Activated T-cell treated with anti-CD3 and anti-CD28 coated beads, Interleukin-2, amount 50 U/mL, for 24 hours (primary cell): ENCODE measurements around the gene MDH1B.
A peak's percentile ranks its signal among the peaks of the same experiment; 100 is the strongest.

ENCODE experiments used
- DNase-seq: peaks from one replicate; pipeline ENCODE4 v3.0.0-alpha.2; 2020
- H3K27ac Mint-ChIP-seq: 2 replicates; pipeline ENCODE4 v1.8.0; 2020; ENCODE audit warnings: mild to moderate bottlenecking, mixed read lengths
- H3K27me3 Mint-ChIP-seq: 2 replicates; pipeline ENCODE4 v1.8.0; 2020; ENCODE audit warnings: mixed read lengths
- H3K36me3 Mint-ChIP-seq: 2 replicates; pipeline ENCODE4 v1.8.0; 2020; ENCODE audit warnings: low read depth, mixed read lengths
- H3K4me1 Mint-ChIP-seq: 2 replicates; pipeline ENCODE4 v1.8.0; 2020; ENCODE audit warnings: low read depth, mixed read lengths
- H3K4me3 Mint-ChIP-seq: 2 replicates; pipeline ENCODE4 v1.8.0; 2020; ENCODE audit warnings: mild to moderate bottlenecking, moderate library complexity, mixed read lengths
- H3K9me3 Mint-ChIP-seq: 2 replicates; pipeline ENCODE4 v1.8.0; 2020; ENCODE audit warnings: mixed read lengths

Gene MDH1B

DNA sequence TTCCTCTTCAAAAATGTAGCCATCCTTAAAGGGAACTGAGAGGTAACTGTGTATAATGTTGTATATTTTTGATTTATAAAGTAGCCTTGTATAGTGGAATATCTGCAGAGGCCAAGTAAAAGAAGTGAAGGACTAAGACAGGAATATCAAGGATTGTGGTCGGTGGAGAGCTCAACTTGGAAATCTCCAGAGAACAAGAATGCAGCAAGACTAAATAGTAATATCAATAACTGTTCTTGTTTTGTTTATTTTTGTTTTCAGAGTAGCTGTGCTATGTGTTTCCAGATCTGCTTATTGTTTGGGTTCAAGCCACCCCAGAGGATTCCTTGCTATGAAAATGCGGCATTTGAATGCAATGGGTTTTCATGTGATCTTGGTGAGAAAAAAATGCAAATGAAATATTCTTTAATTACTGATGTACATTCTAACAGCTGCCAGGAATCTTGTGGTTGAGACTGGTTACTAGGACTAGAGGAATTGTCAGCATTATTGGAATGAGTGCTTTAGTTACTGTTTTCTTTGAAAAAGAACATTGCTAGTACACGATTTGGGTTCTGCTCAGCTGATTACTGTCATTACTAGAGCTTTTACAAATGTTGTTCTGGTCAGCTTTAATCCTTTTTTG lies 25.3 kb upstream of the MDH1B start:
- no peaks in the 10 kb centered on the region for H3K9me3 Mint-ChIP-seq
- H3K36me3 Mint-ChIP-seq: peaks cover 91% of the 10 kb centered on the region
- H3K4me1 Mint-ChIP-seq: no peaks in the 10 kb centered on the region
- DNase-seq: no peak
- H3K27ac Mint-ChIP-seq: no peak overlapping the region
- H3K27me3 Mint-ChIP-seq: no peaks in the 10 kb centered on the region
- H3K4me3 Mint-ChIP-seq: no peak overlapping the region

GRCh38 chr2:206784559-206785353 lies 19.6 kb upstream of the MDH1B start:
- peaks cover 5% of the 10 kb centered on the region for H3K9me3 Mint-ChIP-seq
- peaks cover 29% of the 10 kb centered on the region for H3K4me1 Mint-ChIP-seq
- peaks cover 96% of the 10 kb centered on the region for H3K36me3 Mint-ChIP-seq
- peak overlapping the region; percentile 75 for H3K27ac Mint-ChIP-seq
- H3K4me3 Mint-ChIP-seq: no peak overlapping the region
- no peaks in the 10 kb centered on the region for H3K27me3 Mint-ChIP-seq
- DNase-seq: no peak

DNA sequence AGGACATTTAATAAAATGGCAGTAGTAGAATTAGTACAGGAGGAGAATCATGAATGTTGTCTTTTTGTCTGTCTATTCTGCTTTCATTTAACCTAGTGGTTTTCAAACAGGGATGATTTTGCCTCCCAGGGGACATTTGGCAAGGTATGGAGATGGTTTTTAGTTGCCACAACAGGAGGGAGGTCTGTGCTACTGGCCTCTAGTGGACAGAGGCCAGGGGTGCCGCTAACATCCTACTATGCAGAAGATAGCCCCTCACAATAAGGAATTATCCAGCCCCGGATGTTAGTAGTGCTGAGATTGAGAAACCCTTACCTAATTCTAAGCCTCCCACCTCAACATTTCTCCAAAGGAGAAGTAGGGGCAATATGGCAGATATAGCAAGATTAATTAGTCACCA lies 18.6 kb upstream of the MDH1B start:
- no peak overlapping the region for H3K4me3 Mint-ChIP-seq
- peaks cover 33% of the 10 kb centered on the region for H3K4me1 Mint-ChIP-seq
- no peak for DNase-seq
- peaks cover 96% of the 10 kb centered on the region for H3K36me3 Mint-ChIP-seq
- H3K27ac Mint-ChIP-seq: no peak overlapping the region
- peaks cover 6% of the 10 kb centered on the region for H3K9me3 Mint-ChIP-seq
- no peaks in the 10 kb centered on the region for H3K27me3 Mint-ChIP-seq

- Mint-ChIP-seq H3K9me3 (peaks cover 16% of the 10 kb centered on the region), H3K27me3 (no peaks in the 10 kb centered on the region), H3K4me3 (no peak overlapping the region), H3K27ac (no peak overlapping the region), H3K4me1 (peaks cover 48% of the 10 kb centered on the region), H3K36me3 (peaks cover 95% of the 10 kb centered on the region)
- DNase-seq: no peak
Observed at GRCh38 chr2:206780671-206781070, 15.5 kb upstream of the MDH1B start.

- peaks cover 94% of the 10 kb centered on the region for H3K36me3 Mint-ChIP-seq
Observed at GRCh38 chr2:206776432-206776831, 11.3 kb upstream of the MDH1B start.

DNA sequence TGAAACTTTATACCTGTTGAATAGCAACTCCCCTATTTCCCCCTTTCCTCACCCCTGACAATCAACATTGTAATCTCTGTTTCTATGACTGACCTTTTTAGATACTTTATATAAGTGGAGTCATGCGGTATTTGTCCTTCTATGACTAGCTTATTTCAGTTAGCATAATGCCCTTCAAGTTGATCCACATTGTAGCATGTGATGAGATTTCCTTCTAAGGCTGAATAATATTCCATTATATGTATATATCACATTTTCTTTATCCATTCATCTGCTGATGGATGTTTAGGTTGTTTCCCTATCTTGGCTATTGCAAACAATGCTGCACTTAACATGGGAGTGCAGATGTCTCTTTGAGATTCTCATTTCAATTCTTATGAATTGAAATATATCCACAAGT lies 9.7 kb upstream of the MDH1B start:
- Mint-ChIP-seq H3K27me3 (no peaks in the 10 kb centered on the region), H3K27ac (no peak overlapping the region), H3K9me3 (peaks cover 11% of the 10 kb centered on the region), H3K4me3 (no peak overlapping the region), H3K36me3 (peaks cover 94% of the 10 kb centered on the region), H3K4me1 (peaks cover 50% of the 10 kb centered on the region)
- DNase-seq: no peak

More at GRCh38 chr2:206776432-206776831, 11.3 kb upstream of the MDH1B start:
- no peak for DNase-seq
- Mint-ChIP-seq H3K27ac (no peak overlapping the region), H3K9me3 (peaks cover 16% of the 10 kb centered on the region), H3K4me1 (peaks cover 49% of the 10 kb centered on the region), H3K4me3 (no peak overlapping the region), H3K27me3 (no peaks in the 10 kb centered on the region)

DNA sequence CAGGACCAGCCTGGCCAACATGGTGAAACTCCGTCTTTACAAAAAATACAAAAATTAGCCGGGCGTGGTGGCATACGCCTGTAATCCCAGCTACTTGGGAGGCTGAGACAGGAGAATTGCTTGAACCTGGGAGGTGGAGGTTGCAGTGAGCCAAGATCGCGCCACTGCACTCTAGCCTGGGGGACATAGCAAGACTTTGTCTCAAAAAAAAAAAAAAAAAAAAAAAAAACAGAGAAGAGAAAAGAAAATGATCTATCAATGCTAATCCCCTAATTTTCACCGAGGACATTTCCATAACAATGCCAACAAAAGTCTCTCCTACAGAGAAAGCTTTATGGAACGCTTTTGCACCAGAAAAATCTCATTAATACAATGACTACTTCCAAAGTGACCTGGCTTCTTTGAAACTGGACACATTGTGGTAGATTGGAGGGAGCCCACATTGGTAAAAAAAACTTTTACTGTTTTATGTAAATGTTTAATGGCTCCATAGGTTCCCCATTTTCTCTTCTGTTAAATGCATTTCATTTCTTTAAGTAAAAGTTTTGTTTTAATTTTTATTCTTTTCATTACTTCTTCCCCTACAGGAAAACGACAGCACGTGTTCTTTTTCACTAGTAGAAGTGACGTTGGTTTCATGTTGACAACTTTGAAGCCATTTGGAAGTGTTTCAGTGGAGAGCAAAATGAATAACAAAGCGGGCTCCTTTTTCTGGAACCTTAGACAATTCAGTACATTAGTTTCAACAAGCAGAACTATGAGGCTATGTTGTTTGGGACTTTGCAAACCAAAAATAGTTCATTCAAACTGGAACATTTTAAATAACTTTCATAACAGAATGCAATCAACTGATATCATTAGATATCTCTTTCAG lies 1.2 kb upstream of the MDH1B start:
- Mint-ChIP-seq H3K27ac (peak overlapping the region; percentile 99), H3K4me3 (peak overlapping the region; percentile 92)

GRCh38 chr2:206764673-206765241 lies 371 bp downstream of the MDH1B start:
- H3K27ac Mint-ChIP-seq: peak overlapping the region; percentile 99
- DNase-seq: no peak
- H3K36me3 Mint-ChIP-seq: peaks cover 38% of the 10 kb centered on the region
- H3K4me1 Mint-ChIP-seq: peaks cover 37% of the 10 kb centered on the region
- H3K27me3 Mint-ChIP-seq: peaks cover 4% of the 10 kb centered on the region
- H3K4me3 Mint-ChIP-seq: peak overlapping the region; percentile 92
- H3K9me3 Mint-ChIP-seq: no peaks in the 10 kb centered on the region

More for the DNA sequence above, 1.2 kb upstream of the MDH1B start:
- peaks cover 45% of the 10 kb centered on the region for H3K4me1 Mint-ChIP-seq
- no peaks in the 10 kb centered on the region for H3K9me3 Mint-ChIP-seq
- no peaks in the 10 kb centered on the region for H3K27me3 Mint-ChIP-seq
- H3K36me3 Mint-ChIP-seq: peaks cover 53% of the 10 kb centered on the region
- no peak for DNase-seq

- Mint-ChIP-seq H3K4me1 (peaks cover 3% of the 10 kb centered on the region), H3K27ac (no peak overlapping the region), H3K36me3 (no peaks in the 10 kb centered on the region), H3K27me3 (peaks cover 34% of the 10 kb centered on the region), H3K4me3 (no peak overlapping the region), H3K9me3 (no peaks in the 10 kb centered on the region)
- DNase-seq: no peak
Observed at GRCh38 chr2:206756816-206757215, 8.3 kb downstream of the MDH1B start.

- Mint-ChIP-seq H3K9me3 (no peaks in the 10 kb centered on the region), H3K36me3 (no peaks in the 10 kb centered on the region), H3K27me3 (peaks cover 39% of the 10 kb centered on the region), H3K4me1 (peaks cover 10% of the 10 kb centered on the region), H3K27ac (no peak overlapping the region), H3K4me3 (no peak overlapping the region)
- no peak for DNase-seq
Observed at GRCh38 chr2:206740800-206741199, 24.3 kb downstream of the MDH1B start.

DNA sequence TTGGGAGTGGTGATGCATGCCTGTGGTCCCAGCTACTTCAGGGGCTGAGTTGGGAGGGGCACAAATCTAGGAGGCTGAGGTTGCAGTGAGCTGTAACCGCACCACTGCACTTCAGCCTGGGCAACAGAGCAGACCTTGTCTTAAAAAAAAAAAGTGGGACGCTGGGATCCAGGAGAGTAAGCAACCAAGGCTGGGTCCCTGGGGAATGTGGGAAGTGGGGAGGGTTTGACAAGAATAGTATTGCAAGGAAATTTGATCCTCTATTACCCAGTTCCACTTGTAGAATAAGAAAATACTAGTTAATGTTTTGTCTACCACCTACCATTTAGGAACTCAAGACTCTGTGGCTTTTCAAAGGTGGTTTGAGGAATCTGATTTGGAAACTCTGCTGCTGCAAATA lies 25.9 kb downstream of the MDH1B start:
- H3K9me3 Mint-ChIP-seq: no peaks in the 10 kb centered on the region
- no peak overlapping the region for H3K27ac Mint-ChIP-seq
- no peak overlapping the region for H3K4me3 Mint-ChIP-seq
- DNase-seq: no peak
- peaks cover 40% of the 10 kb centered on the region for H3K27me3 Mint-ChIP-seq
- H3K4me1 Mint-ChIP-seq: peaks cover 10% of the 10 kb centered on the region
- no peaks in the 10 kb centered on the region for H3K36me3 Mint-ChIP-seq

DNA sequence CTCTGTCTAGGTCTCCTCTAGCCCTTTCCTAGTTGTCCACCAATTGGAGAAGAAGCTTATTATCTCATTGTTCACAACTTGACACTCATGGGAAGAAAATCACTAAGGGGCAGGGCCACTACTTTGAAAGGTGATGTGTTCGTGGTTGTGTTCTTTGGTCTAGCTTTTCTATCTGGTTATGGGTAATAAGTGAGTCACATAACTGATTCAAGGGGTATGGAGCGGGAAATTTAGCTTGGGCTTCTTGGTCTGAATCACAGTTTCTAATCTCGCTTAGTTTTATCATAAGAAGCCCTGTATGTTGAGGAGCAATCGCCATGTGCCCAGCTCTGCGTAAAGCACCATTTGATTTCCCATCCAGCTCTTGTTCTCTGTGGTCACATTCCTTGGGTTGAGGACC lies 28.2 kb downstream of the MDH1B start:
- no peak for DNase-seq
- Mint-ChIP-seq H3K4me1 (peaks cover 10% of the 10 kb centered on the region), H3K27ac (peak overlapping the region; percentile 63), H3K9me3 (no peaks in the 10 kb centered on the region), H3K27me3 (peaks cover 40% of the 10 kb centered on the region), H3K36me3 (no peaks in the 10 kb centered on the region), H3K4me3 (no peak overlapping the region)

DNA sequence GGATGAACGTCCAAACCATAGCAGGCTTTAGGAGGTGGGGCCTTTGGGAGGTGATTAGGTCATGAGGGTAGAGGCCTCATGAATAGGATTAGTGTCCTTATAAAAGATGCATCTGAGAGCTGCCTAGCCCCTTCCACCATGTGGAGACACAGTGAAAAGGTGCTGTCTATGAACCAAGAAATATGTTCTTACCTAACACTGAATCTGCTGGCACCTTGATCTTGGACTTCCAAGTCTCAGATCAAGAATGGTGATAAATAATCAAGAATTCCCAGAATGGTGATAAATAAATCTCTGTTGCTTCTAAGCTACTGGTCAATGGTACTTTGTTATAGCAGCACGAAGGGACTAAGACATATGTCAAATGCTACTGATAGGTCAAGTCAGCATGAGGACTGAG lies 31.8 kb downstream of the MDH1B start:
- no peak overlapping the region for H3K27ac Mint-ChIP-seq
- H3K4me1 Mint-ChIP-seq: peaks cover 13% of the 10 kb centered on the region
- H3K4me3 Mint-ChIP-seq: no peak overlapping the region
- peaks cover 51% of the 10 kb centered on the region for H3K27me3 Mint-ChIP-seq
- no peaks in the 10 kb centered on the region for H3K9me3 Mint-ChIP-seq
- no peaks in the 10 kb centered on the region for H3K36me3 Mint-ChIP-seq
- no peak for DNase-seq
